Measurements from ENCODE around the gene TAPBP.
"Not testable (repeated sequence)": the region's sequence is repeated elsewhere in the genome, so short reads cannot be mapped to it uniquely, and the experiment has no call there.

DNA sequence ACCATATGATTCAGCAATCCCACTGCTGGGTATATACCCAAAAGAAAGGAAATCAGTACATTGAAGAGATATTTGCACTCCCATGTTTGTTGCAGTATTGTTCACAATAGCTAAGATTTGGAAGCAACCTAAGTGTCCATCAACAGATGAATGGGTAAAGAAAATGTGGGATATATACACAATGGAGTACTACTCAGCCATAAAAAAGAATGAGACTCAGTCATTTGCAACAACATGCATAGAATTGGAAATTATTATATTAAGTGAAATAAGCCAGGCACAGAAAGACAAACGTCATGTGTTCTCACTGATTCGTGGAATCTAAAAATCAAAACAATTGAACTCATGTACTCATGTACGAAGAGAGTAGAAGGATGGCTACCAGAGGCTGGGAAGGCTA lies 51.4 kb downstream of the TAPBP start:
- not testable (repeated sequence) for TF ChIP-seq POLR2AphosphoS5 (IDR thresholded peaks at IDR 0.05); CTCF (IDR thresholded peaks at IDR 0.05 in 8 of 11, conservative IDR thresholded peaks at IDR 0.05 in 3 of 11); POLR2A (IDR thresholded peaks at IDR 0.05)

Data from spleen (tissue), 7 donors.